K562 (cell line): ENCODE data around the gene UTP20. TPM values are rescaled to one million over a fixed set of nuclear protein-coding genes. Genes with fewer than 3 reads are reported as not detected.

Source experiments
- BRCA1 ChIP-seq, 2 experiments: fragments of 450-650 bp in 1 of 2; sonication (generic) in 1 of 2; formaldehyde crosslinking in 1 of 2; IDR thresholded peaks; 2 replicates each; pipeline versions ENCODE4 v1.5.0 to v1.6.1; 2017 to 2020; ENCODE audit warnings: mild to moderate bottlenecking in 1 of 2, missing genetic modification reagents in 1 of 2
- CXXC5 ChIP-seq: fragments of 250-450 bp; sonication (Bioruptor Pico); IDR thresholded peaks from 2 replicates; pipeline ENCODE4 v1.8.0; 2022; ENCODE audit warnings: inconsistent platforms, mild to moderate bottlenecking, moderate library complexity
- FOSL1 ChIP-seq: fragments of 200-800 bp; sonication (Bioruptor generic); conservative IDR thresholded peaks from 2 replicates; pipeline ENCODE4 v1.6.1; 2016; ENCODE audit warnings: missing genetic modification characterization, missing compliant biosample characterization
- GABPA ChIP-seq: fragments of 200-800 bp; sonication (Bioruptor generic); conservative IDR thresholded peaks from 2 replicates; pipeline ENCODE4 v1.6.1; 2016; ENCODE audit warnings: low read depth, missing genetic modification characterization, missing compliant biosample characterization
- MAZ ChIP-seq, 2 experiments: fragments of 450-650 bp in 1 of 2; sonication (generic) in 1 of 2; formaldehyde crosslinking; IDR thresholded peaks in 1 of 2; conservative IDR thresholded peaks in 1 of 2; 2 replicates each; pipeline versions ENCODE4 v1.4.0 to v1.5.0; 2020; ENCODE audit warnings: mild to moderate bottlenecking in 1 of 2, missing genetic modification reagents in 1 of 2
- MCM3 ChIP-seq: fragments of 450-650 bp; IDR thresholded peaks from 2 replicates; pipeline ENCODE4 v1.6.1; 2016
- RAD51 ChIP-seq: fragments of 450-650 bp; IDR thresholded peaks from 2 replicates; pipeline ENCODE4 v1.7.1; 2016; ENCODE audit warnings: low read depth, mild to moderate bottlenecking, borderline replicate concordance
- SRF ChIP-seq, 2 experiments: fragments of 250-450, 450-650 bp in 1 of 2; sonication (Bioruptor Pico) in 1 of 2; sonication (generic) in 1 of 2; formaldehyde crosslinking; IDR thresholded peaks; 2 replicates each; pipeline versions ENCODE4 v1.5.0 to v1.5.1; 2020 to 2022; ENCODE audit warnings: mild to moderate bottlenecking in 1 of 2, missing genetic modification reagents in 1 of 2
- TOE1 ChIP-seq, 2 experiments: fragments of 450-650 bp in 1 of 2; sonication (generic) in 1 of 2; formaldehyde crosslinking in 1 of 2; IDR thresholded peaks; 2 replicates each; pipeline versions ENCODE4 v1.7.1 to v1.8.0; 2016 to 2022; ENCODE audit warnings: borderline replicate concordance in 2 of 2, mild to moderate bottlenecking in 2 of 2, antibody characterized with exemption in 1 of 2, inconsistent platforms in 1 of 2, low read depth in 1 of 2, missing genetic modification reagents in 1 of 2, moderate library complexity in 1 of 2
- ZNF197 ChIP-seq: fragments of 200-800 bp; sonication (Bioruptor generic); IDR thresholded peaks from 2 replicates; pipeline ENCODE4 v1.6.1; 2016; ENCODE audit warnings: low read depth, missing genetic modification characterization, missing compliant biosample characterization
- ZNF274 ChIP-seq: IDR thresholded peaks from 2 replicates; pipeline ENCODE4 v1.6.1; 2011; ENCODE audit warnings: low read depth, mild to moderate bottlenecking, low read length, moderate library complexity, borderline replicate concordance
- ZNF354B ChIP-seq: fragments of 250-450 bp; sonication (Bioruptor Pico); IDR thresholded peaks from 2 replicates; pipeline ENCODE4 v1.4.0; 2020
- ZNF408 ChIP-seq: fragments of 250-450 bp; sonication (Bioruptor Pico); IDR thresholded peaks from 2 replicates; pipeline ENCODE4 v1.4.0; 2020; ENCODE audit warnings: low read depth, mild to moderate bottlenecking, moderate library complexity
- polyA plus RNA-seq, 8 experiments: library from polyadenylated mRNA; depleted of rRNA in 4 of 8; stranded (reverse) in 5 of 8; unstranded in 3 of 8; fragments of >200 nt; fragmentation: Nextera tagmentation in 2 of 8; fragmentation: Illumina TruSeq in 1 of 8; extraction: Ambion mirVana in 2 of 8; extraction: Trizol in 1 of 8; gene quantifications; 2 replicates each; pipeline versions ENCODE4 v1.2.1 to v1.2.3, GENCODE V29; 2011 to 2014; ENCODE audit warnings: inconsistent platforms in 1 of 8, missing spikeins in 1 of 8
- total RNA-seq, 7 experiments: library from RNA; depleted of rRNA in 6 of 7; stranded (reverse); fragments of >200 nt in 6 of 7; fragmentation: Illumina TruSeq in 2 of 7; extraction: Trizol in 2 of 7; gene quantifications; 2 replicates each; pipeline versions ENCODE4 v1.2.1 to v1.2.3, GENCODE V29; 2011 to 2021; ENCODE audit warnings: low replicate concordance in 1 of 7
- TF ChIP-seq, protein P1 (sequence below): sonication (generic); formaldehyde crosslinking; IDR thresholded peaks from 2 replicates; pipeline ENCODE4 v1.8.1; 2023; ENCODE audit warnings: missing genetic modification reagents, mild to moderate bottlenecking, borderline replicate concordance
- TF ChIP-seq, protein P2 (sequence below): fragments of 450-650 bp; IDR thresholded peaks from 2 replicates; pipeline ENCODE4 v1.6.1; 2017; ENCODE audit warnings: antibody characterized with exemption, mild to moderate bottlenecking

The UTP20 gene
- total and polyA plus RNA-seq, 9 of the 15 experiments (the other 6 are each of a cell fraction or from before 2014, with no cell fraction given): 4.3 to 41.3 (median 20.7) TPM

DNA sequence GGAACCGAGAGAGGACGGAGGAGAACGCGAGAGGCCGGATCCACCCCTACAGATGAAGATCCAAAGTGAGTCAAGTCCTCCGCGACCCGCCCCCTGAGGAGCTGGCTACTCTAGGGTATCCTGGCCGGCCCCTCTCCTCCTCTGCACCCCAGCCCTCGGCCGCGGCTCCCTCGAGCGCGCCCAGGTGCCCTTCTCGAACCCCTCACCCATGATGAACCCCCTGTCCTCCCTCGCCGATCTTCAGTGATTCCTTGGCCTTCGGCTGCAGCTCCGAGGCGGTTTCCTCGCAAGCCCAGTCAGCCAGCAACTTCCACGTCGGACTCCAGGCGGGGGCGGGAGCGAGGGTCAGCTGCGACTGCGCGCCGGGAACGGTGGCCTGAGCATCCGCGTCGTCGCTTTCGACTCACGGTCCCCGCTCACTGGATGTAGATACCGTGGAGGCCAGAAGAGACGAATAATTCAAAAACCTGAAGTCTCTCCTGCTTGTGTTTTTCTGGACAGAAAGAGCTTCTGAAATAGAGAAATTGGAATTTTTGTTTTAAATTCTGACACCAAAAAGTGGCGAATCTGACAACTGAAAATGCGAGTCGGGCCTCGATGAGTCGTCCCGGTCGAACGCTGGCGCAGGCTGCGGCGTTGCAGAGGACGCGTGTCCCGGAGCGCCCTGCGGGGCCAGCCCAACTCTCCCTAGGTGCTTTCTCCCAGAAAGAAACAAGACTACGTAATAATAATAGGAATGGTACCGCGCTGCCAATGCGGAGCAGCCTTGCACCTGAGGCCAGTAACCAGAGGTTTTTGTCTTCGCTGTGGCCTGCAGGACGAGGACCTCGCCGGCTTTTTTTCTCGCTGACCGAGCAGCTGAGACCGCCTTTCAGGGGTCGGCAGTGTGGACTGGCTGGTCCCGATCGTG lies 127.8 kb downstream of the UTP20 start, which contains the start of gene ARL1 (continued):
- TF ChIP-seq, protein P1, sequence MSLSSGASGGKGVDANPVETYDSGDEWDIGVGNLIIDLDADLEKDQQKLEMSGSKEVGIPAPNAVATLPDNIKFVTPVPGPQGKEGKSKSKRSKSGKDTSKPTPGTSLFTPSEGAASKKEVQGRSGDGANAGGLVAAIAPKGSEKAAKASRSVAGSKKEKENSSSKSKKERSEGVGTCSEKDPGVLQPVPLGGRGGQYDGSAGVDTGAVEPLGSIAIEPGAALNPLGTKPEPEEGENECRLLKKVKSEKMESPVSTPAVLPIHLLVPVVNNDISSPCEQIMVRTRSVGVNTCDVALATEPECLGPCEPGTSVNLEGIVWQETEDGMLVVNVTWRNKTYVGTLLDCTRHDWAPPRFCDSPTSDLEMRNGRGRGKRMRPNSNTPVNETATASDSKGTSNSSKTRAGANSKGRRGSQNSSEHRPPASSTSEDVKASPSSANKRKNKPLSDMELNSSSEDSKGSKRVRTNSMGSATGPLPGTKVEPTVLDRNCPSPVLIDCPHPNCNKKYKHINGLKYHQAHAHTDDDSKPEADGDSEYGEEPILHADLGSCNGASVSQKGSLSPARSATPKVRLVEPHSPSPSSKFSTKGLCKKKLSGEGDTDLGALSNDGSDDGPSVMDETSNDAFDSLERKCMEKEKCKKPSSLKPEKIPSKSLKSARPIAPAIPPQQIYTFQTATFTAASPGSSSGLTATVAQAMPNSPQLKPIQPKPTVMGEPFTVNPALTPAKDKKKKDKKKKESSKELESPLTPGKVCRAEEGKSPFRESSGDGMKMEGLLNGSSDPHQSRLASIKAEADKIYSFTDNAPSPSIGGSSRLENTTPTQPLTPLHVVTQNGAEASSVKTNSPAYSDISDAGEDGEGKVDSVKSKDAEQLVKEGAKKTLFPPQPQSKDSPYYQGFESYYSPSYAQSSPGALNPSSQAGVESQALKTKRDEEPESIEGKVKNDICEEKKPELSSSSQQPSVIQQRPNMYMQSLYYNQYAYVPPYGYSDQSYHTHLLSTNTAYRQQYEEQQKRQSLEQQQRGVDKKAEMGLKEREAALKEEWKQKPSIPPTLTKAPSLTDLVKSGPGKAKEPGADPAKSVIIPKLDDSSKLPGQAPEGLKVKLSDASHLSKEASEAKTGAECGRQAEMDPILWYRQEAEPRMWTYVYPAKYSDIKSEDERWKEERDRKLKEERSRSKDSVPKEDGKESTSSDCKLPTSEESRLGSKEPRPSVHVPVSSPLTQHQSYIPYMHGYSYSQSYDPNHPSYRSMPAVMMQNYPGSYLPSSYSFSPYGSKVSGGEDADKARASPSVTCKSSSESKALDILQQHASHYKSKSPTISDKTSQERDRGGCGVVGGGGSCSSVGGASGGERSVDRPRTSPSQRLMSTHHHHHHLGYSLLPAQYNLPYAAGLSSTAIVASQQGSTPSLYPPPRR (CRISPR knock-in tag): no peak
- TF ChIP-seq SRF (CRISPR knock-in tag; IDR thresholded peaks at IDR 0.05) (no peak), MAZ (CRISPR knock-in tag; conservative IDR thresholded peaks at IDR 0.05 in 1 of 2, IDR thresholded peaks at IDR 0.05 in 1 of 2) (peak; percentile 84 to 88; a peak in 3 of 4 replicates), GABPA (peak; percentile 45; the same call in 1 of the 2 replicates), TOE1 (IDR thresholded peaks at IDR 0.05; ENCODE audit: borderline replicate concordance) (peak; percentile 76), TOE1 (CRISPR knock-in tag; IDR thresholded peaks at IDR 0.05; ENCODE audit: borderline replicate concordance, low read depth) (no peak), ZNF274 (no peak), ZNF408 (CRISPR knock-in tag) (no peak), BRCA1 (IDR thresholded peaks at IDR 0.05) (no peak), BRCA1 (CRISPR knock-in tag; IDR thresholded peaks at IDR 0.05) (no peak), ZNF197 (CRISPR knock-in tag) (no peak), ZNF354B (CRISPR knock-in tag) (no peak), CXXC5 (CRISPR knock-in tag) (peak; percentile 97), MCM3 (no peak), FOSL1 (tag) (peak; percentile 94), RAD51 (no peak)
- TF ChIP-seq, protein P2, sequence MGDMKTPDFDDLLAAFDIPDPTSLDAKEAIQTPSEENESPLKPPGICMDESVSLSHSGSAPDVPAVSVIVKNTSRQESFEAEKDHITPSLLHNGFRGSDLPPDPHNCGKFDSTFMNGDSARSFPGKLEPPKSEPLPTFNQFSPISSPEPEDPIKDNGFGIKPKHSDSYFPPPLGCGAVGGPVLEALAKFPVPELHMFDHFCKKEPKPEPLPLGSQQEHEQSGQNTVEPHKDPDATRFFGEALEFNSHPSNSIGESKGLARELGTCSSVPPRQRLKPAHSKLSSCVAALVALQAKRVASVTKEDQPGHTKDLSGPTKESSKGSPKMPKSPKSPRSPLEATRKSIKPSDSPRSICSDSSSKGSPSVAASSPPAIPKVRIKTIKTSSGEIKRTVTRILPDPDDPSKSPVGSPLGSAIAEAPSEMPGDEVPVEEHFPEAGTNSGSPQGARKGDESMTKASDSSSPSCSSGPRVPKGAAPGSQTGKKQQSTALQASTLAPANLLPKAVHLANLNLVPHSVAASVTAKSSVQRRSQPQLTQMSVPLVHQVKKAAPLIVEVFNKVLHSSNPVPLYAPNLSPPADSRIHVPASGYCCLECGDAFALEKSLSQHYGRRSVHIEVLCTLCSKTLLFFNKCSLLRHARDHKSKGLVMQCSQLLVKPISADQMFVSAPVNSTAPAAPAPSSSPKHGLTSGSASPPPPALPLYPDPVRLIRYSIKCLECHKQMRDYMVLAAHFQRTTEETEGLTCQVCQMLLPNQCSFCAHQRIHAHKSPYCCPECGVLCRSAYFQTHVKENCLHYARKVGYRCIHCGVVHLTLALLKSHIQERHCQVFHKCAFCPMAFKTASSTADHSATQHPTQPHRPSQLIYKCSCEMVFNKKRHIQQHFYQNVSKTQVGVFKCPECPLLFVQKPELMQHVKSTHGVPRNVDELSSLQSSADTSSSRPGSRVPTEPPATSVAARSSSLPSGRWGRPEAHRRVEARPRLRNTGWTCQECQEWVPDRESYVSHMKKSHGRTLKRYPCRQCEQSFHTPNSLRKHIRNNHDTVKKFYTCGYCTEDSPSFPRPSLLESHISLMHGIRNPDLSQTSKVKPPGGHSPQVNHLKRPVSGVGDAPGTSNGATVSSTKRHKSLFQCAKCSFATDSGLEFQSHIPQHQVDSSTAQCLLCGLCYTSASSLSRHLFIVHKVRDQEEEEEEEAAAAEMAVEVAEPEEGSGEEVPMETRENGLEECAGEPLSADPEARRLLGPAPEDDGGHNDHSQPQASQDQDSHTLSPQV: 0 out of 2 replicates have a peak, but pooled peaks have one; percentile 54
